IPS-NIHi7 (cell line): ENCODE data around the gene RNU5B-1.

Experiments
- DNase-seq: peaks from one replicate; pipeline ENCODE4 v3.0.0; 2012; ENCODE audit warnings: mixed read lengths; ENCODE audit errors: extremely low spot score

Gene RNU5B-1

GRCh38 chr15:65289261-65289854 is 15.1 kb upstream of the RNU5B-1 start:
- no peak for DNase-seq

- DNase-seq = no peak
Observed at GRCh38 chr15:65290228-65290627, 14.2 kb upstream of the RNU5B-1 start.

- no peak for DNase-seq
Observed at GRCh38 chr15:65292938-65293518, 11.4 kb upstream of the RNU5B-1 start.

GRCh38 chr15:65298731-65299130 is 5.7 kb upstream of the RNU5B-1 start:
- no peak for DNase-seq

GRCh38 chr15:65300924-65301441 is 3.5 kb upstream of the RNU5B-1 start:
- DNase-seq = no peak

- no peak for DNase-seq
Observed at GRCh38 chr15:65302061-65302460, 2.4 kb upstream of the RNU5B-1 start.

GRCh38 chr15:65303687-65304380 is 643 bp upstream of the RNU5B-1 start:
- DNase-seq = no peak

GRCh38 chr15:65305150-65305758 is 777 bp downstream of the RNU5B-1 start:
- no peak for DNase-seq

GRCh38 chr15:65305776-65306175 is 1.3 kb downstream of the RNU5B-1 start:
- no peak for DNase-seq

GRCh38 chr15:65306551-65306950 is 2.1 kb downstream of the RNU5B-1 start:
- no peak for DNase-seq

- DNase-seq = no peak
Observed at GRCh38 chr15:65307978-65308377, 3.5 kb downstream of the RNU5B-1 start.

GRCh38 chr15:65309882-65310418 is 5.5 kb downstream of the RNU5B-1 start:
- peak; percentile 7 for DNase-seq

- no peak for DNase-seq
Observed at GRCh38 chr15:65310431-65311137, 6.1 kb downstream of the RNU5B-1 start.

GRCh38 chr15:65311760-65312159 is 7.3 kb downstream of the RNU5B-1 start:
- peak; percentile 6 for DNase-seq

- DNase-seq = no peak
Observed at GRCh38 chr15:65312400-65312916, 8.0 kb downstream of the RNU5B-1 start.

- DNase-seq = peak; percentile 94
Observed at GRCh38 chr15:65318870-65319356, 14.4 kb downstream of the RNU5B-1 start.

GRCh38 chr15:65323071-65323511 is 18.6 kb downstream of the RNU5B-1 start:
- peak; percentile 11 for DNase-seq

- DNase-seq = peak; percentile 72
Observed at GRCh38 chr15:65326117-65326526, 21.6 kb downstream of the RNU5B-1 start.

GRCh38 chr15:65326818-65327217 is 22.3 kb downstream of the RNU5B-1 start:
- no peak for DNase-seq

GRCh38 chr15:65327651-65328393 is 23.3 kb downstream of the RNU5B-1 start:
- peak; percentile 3 for DNase-seq
